SK-N-SH treated with all-trans-retinoic acid at 6 μM for 48 hours (cell line): ENCODE data around the gene ANAPC2.
A peak's percentile ranks its signal among the peaks of the same experiment; 100 is the strongest.

Experiments
- ATAC-seq: fragments of 200-7000 bp; cut with Tn5 transposase; 3 replicates; pipeline ENCODE4 v1.9.1; 2020; ENCODE audit warnings: mild to moderate bottlenecking, moderate library complexity
- BACH2 ChIP-seq: fragments of 250-450 bp; sonication (Bioruptor Pico); IDR thresholded peaks from 2 replicates; pipeline ENCODE4 v1.9.0; 2021; ENCODE audit warnings: mild to moderate bottlenecking, borderline replicate concordance
- CSDC2 ChIP-seq: fragments of 250-450 bp; sonication (Bioruptor Pico); IDR thresholded peaks from 2 replicates; pipeline ENCODE4 v1.5.0; 2020; ENCODE audit warnings: mild to moderate bottlenecking, moderate library complexity
- ESRRG ChIP-seq: fragments of 250-450 bp; sonication (Bioruptor Pico); IDR thresholded peaks from 2 replicates; pipeline ENCODE4 v1.6.1; 2021; ENCODE audit warnings: mild to moderate bottlenecking
- GLIS3 ChIP-seq: fragments of 250-450 bp; sonication (Bioruptor Pico); IDR thresholded peaks from 2 replicates; pipeline ENCODE4 v1.5.0; 2020; ENCODE audit warnings: mild to moderate bottlenecking, moderate library complexity
- ISL1 ChIP-seq: fragments of 250-450 bp; sonication (Bioruptor Pico); IDR thresholded peaks from 2 replicates; pipeline ENCODE4 v2.1.2; 2022; ENCODE audit warnings: mild to moderate bottlenecking, moderate library complexity
- OSR1 ChIP-seq: fragments of 250-450 bp; sonication (Bioruptor Pico); IDR thresholded peaks from 2 replicates; pipeline ENCODE4 v1.8.0; 2022; ENCODE audit warnings: moderate library complexity, mild to moderate bottlenecking, inconsistent platforms
- PPARA ChIP-seq: fragments of 250-450 bp; sonication (Bioruptor Pico); IDR thresholded peaks from 2 replicates; pipeline ENCODE4 v1.5.0; 2020; ENCODE audit warnings: mild to moderate bottlenecking, borderline replicate concordance
- RARB ChIP-seq: fragments of 250-450 bp; sonication (Bioruptor Pico); IDR thresholded peaks from 2 replicates; pipeline ENCODE4 v1.8.0; 2021; ENCODE audit warnings: mild to moderate bottlenecking, moderate library complexity
- SNAI2 ChIP-seq: fragments of 250-450 bp; sonication (Bioruptor Pico); IDR thresholded peaks from 2 replicates; pipeline ENCODE4 v1.5.0; 2020; ENCODE audit warnings: mild to moderate bottlenecking, moderate library complexity
- TCF4 ChIP-seq: fragments of 250-450 bp; sonication (Bioruptor Pico); IDR thresholded peaks from 2 replicates; pipeline ENCODE4 v1.8.0; 2021; ENCODE audit warnings: mild to moderate bottlenecking, moderate library complexity, borderline replicate concordance
- TOX ChIP-seq: fragments of 250-450 bp; sonication (Bioruptor Pico); IDR thresholded peaks from 2 replicates; pipeline ENCODE4 v1.8.0; 2021; ENCODE audit warnings: mild to moderate bottlenecking, moderate library complexity, borderline replicate concordance
- ZC3H10 ChIP-seq: fragments of 250-450 bp; sonication (Bioruptor Pico); IDR thresholded peaks from 2 replicates; pipeline ENCODE4 v1.5.1; 2021; ENCODE audit warnings: mild to moderate bottlenecking, moderate library complexity
- ZFP3 ChIP-seq: fragments of 250-450 bp; sonication (Bioruptor Pico); IDR thresholded peaks from 2 replicates; pipeline ENCODE4 v1.5.0; 2020; ENCODE audit warnings: mild to moderate bottlenecking, moderate library complexity
- ZFP30 ChIP-seq: fragments of 450-650 bp; formaldehyde crosslinking; IDR thresholded peaks from 2 replicates; pipeline ENCODE4 v1.5.0; 2022; ENCODE audit warnings: mild to moderate bottlenecking, moderate library complexity
- ZNF565 ChIP-seq: fragments of 450-650 bp; formaldehyde crosslinking; conservative IDR thresholded peaks from 2 replicates; pipeline ENCODE4 v1.5.0; 2020; ENCODE audit warnings: low read depth, mild to moderate bottlenecking, moderate library complexity
- ZNF70 ChIP-seq: fragments of 450-650 bp; formaldehyde crosslinking; IDR thresholded peaks from 2 replicates; pipeline ENCODE4 v1.5.0; 2020; ENCODE audit warnings: mild to moderate bottlenecking, moderate library complexity
- ZNF8 ChIP-seq: fragments of 450-650 bp; formaldehyde crosslinking; IDR thresholded peaks from 2 replicates; pipeline ENCODE4 v1.5.0; 2020; ENCODE audit warnings: mild to moderate bottlenecking, moderate library complexity
- TF ChIP-seq, protein P1 (sequence below): fragments of 250-450 bp; sonication (Bioruptor Pico); IDR thresholded peaks from 2 replicates; pipeline ENCODE4 v1.5.0; 2020; ENCODE audit warnings: mild to moderate bottlenecking, moderate library complexity
- TF ChIP-seq, protein P2 (sequence below): fragments of 250-450 bp; sonication (Bioruptor Pico); IDR thresholded peaks from 2 replicates; pipeline ENCODE4 v1.8.0; 2020; ENCODE audit warnings: mild to moderate bottlenecking, moderate library complexity, borderline replicate concordance
- TF ChIP-seq, protein P3 (sequence below): fragments of 250-450 bp; sonication (Bioruptor Pico); IDR thresholded peaks from 2 replicates; pipeline ENCODE4 v1.8.0; 2021; ENCODE audit warnings: low read depth, mild to moderate bottlenecking, moderate library complexity, borderline replicate concordance
- TF ChIP-seq, protein P4 (sequence below): fragments of 250-450 bp; sonication (Bioruptor Pico); IDR thresholded peaks from 2 replicates; pipeline ENCODE4 v1.5.1; 2020; ENCODE audit warnings: low read depth, mild to moderate bottlenecking, moderate library complexity
- TF ChIP-seq, protein P5 (sequence below): fragments of 250-450 bp; sonication (Bioruptor Pico); IDR thresholded peaks from 2 replicates; pipeline ENCODE4 v1.5.1; 2021; ENCODE audit warnings: mild to moderate bottlenecking, moderate library complexity

The ANAPC2 gene

DNA sequence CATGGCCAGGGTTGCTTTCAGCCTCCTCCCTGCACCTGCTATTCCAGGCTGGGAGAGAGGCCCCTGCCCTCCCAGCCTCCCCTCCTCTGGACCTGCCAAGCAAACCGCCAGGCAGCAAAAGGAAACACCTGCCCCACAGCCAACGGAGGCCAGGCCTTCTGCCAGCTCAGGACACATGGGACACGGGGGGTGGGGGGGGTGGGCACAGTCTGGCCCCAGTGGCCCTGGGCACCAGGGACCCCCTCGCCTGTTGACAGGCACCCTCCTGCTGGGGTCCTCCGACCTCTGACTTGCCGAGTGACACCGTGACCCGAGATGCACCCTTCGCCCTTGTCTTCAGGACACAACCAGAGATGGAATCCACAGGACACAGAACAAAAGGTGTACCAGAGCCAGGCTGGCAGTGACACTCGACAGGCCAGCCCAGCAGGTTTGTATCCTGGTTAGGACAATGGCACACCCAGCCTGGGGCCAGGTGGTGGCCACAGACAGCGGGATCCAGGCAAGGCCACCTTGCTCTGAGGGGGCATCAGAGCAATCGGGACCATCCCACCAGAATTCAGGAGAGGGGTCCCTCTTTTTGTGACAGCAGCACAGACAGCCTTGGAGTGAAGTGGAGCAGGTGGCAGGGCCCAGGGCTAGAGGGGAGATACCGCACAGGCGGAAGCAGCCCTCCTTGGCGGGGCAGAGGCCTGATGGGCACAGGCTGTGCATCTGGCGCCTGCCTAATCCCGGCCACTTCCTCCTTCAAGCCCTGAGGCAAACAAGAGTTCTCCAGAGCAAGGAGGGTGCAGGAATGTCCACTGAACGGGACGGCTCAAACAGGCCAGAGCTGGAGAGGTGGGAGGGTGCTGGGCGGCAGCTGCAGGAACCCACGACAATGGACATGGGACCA, 15.2 kb downstream of the ANAPC2 start:
- TF ChIP-seq ZC3H10 (no peak), TOX (CRISPR knock-in tag) (no peak), ZNF8 (CRISPR knock-in tag) (no peak), BACH2 (CRISPR knock-in tag) (no peak), CSDC2 (CRISPR knock-in tag) (no peak), ESRRG (no peak), ZNF70 (CRISPR knock-in tag) (no peak), ZFP30 (CRISPR knock-in tag) (no peak), ZNF565 (CRISPR knock-in tag) (no peak), ISL1 (CRISPR knock-in tag) (no peak), ZFP3 (CRISPR knock-in tag) (no peak), SNAI2 (CRISPR knock-in tag) (no peak), PPARA (no peak), GLIS3 (no peak), TCF4 (CRISPR knock-in tag) (no peak), OSR1 (CRISPR knock-in tag) (no peak)
- TF ChIP-seq, protein P1, sequence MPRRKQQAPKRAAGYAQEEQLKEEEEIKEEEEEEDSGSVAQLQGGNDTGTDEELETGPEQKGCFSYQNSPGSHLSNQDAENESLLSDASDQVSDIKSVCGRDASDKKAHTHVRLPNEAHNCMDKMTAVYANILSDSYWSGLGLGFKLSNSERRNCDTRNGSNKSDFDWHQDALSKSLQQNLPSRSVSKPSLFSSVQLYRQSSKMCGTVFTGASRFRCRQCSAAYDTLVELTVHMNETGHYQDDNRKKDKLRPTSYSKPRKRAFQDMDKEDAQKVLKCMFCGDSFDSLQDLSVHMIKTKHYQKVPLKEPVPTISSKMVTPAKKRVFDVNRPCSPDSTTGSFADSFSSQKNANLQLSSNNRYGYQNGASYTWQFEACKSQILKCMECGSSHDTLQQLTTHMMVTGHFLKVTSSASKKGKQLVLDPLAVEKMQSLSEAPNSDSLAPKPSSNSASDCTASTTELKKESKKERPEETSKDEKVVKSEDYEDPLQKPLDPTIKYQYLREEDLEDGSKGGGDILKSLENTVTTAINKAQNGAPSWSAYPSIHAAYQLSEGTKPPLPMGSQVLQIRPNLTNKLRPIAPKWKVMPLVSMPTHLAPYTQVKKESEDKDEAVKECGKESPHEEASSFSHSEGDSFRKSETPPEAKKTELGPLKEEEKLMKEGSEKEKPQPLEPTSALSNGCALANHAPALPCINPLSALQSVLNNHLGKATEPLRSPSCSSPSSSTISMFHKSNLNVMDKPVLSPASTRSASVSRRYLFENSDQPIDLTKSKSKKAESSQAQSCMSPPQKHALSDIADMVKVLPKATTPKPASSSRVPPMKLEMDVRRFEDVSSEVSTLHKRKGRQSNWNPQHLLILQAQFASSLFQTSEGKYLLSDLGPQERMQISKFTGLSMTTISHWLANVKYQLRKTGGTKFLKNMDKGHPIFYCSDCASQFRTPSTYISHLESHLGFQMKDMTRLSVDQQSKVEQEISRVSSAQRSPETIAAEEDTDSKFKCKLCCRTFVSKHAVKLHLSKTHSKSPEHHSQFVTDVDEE: no peak
- TF ChIP-seq, protein P2, sequence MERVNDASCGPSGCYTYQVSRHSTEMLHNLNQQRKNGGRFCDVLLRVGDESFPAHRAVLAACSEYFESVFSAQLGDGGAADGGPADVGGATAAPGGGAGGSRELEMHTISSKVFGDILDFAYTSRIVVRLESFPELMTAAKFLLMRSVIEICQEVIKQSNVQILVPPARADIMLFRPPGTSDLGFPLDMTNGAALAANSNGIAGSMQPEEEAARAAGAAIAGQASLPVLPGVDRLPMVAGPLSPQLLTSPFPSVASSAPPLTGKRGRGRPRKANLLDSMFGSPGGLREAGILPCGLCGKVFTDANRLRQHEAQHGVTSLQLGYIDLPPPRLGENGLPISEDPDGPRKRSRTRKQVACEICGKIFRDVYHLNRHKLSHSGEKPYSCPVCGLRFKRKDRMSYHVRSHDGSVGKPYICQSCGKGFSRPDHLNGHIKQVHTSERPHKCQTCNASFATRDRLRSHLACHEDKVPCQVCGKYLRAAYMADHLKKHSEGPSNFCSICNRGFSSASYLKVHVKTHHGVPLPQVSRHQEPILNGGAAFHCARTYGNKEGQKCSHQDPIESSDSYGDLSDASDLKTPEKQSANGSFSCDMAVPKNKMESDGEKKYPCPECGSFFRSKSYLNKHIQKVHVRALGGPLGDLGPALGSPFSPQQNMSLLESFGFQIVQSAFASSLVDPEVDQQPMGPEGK (CRISPR knock-in tag): no peak
- TF ChIP-seq, protein P3, sequence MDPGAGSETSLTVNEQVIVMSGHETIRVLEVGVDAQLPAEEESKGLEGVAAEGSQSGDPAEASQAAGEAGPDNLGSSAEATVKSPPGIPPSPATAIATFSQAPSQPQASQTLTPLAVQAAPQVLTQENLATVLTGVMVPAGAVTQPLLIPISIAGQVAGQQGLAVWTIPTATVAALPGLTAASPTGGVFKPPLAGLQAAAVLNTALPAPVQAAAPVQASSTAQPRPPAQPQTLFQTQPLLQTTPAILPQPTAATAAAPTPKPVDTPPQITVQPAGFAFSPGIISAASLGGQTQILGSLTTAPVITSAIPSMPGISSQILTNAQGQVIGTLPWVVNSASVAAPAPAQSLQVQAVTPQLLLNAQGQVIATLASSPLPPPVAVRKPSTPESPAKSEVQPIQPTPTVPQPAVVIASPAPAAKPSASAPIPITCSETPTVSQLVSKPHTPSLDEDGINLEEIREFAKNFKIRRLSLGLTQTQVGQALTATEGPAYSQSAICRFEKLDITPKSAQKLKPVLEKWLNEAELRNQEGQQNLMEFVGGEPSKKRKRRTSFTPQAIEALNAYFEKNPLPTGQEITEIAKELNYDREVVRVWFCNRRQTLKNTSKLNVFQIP: no peak
- TF ChIP-seq, protein P4, sequence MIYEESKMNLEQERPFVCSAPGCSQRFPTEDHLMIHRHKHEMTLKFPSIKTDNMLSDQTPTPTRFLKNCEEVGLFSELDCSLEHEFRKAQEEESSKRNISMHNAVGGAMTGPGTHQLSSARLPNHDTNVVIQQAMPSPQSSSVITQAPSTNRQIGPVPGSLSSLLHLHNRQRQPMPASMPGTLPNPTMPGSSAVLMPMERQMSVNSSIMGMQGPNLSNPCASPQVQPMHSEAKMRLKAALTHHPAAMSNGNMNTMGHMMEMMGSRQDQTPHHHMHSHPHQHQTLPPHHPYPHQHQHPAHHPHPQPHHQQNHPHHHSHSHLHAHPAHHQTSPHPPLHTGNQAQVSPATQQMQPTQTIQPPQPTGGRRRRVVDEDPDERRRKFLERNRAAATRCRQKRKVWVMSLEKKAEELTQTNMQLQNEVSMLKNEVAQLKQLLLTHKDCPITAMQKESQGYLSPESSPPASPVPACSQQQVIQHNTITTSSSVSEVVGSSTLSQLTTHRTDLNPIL: no peak
- peak; percentile 7 for ATAC-seq

DNA sequence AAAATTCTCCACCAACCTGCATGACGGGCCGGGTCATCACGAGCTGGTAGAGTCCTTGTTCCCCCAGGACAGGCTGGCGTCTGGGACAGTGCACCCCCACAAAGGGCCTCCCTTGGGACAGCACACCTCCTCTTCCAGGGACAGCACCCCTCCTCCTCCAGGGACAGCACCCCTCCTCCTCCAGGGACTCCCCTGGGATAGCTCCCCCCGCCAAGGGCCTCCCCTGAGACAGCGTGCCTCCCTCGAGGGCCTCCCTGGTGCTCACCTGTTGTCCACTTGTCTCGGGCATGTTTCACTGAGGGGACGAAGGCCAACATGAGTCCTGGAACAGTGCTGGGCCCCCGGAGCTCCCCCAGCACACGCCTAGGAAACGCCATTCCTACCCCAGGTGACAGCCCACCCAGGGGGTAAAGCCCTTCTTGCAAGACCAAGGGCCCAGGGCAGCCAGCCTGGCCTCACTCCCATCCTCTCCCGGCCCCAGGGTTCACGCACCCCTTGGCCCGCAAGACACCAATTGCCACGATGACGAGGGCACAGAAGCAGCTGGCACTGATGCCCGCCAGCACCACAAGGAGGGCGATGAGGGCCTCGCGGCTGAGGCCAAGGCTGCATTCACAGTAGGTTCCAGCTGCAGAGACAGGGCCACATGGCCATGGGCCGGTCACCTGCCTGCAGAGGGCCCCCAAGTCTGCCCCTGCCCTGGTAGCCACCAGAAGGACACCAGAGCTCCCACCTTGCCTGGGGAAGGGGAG, 17.0 kb downstream of the ANAPC2 start:
- ATAC-seq: no peak
- TF ChIP-seq ZFP30 (CRISPR knock-in tag) (no peak), RARB (CRISPR knock-in tag) (no peak), OSR1 (CRISPR knock-in tag) (no peak), ZNF565 (CRISPR knock-in tag) (no peak), BACH2 (CRISPR knock-in tag) (no peak), ZFP3 (CRISPR knock-in tag) (no peak), TCF4 (CRISPR knock-in tag) (no peak), ZC3H10 (no peak), ISL1 (CRISPR knock-in tag) (no peak), SNAI2 (CRISPR knock-in tag) (no peak)
- TF ChIP-seq, protein P5, sequence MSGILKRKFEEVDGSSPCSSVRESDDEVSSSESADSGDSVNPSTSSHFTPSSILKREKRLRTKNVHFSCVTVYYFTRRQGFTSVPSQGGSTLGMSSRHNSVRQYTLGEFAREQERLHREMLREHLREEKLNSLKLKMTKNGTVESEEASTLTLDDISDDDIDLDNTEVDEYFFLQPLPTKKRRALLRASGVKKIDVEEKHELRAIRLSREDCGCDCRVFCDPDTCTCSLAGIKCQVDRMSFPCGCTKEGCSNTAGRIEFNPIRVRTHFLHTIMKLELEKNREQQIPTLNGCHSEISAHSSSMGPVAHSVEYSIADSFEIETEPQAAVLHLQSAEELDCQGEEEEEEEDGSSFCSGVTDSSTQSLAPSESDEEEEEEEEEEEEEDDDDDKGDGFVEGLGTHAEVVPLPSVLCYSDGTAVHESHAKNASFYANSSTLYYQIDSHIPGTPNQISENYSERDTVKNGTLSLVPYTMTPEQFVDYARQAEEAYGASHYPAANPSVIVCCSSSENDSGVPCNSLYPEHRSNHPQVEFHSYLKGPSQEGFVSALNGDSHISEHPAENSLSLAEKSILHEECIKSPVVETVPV (CRISPR knock-in tag): no peak
- TF ChIP-seq, protein P1: no peak
- TF ChIP-seq, protein P3: no peak
